Liver (tissue), 9 donors: ENCODE data around the gene NTM. TPM values are rescaled to one million over a fixed set of nuclear protein-coding genes. Genes with fewer than 3 reads are reported as not detected.

ENCODE experiments used
- DNase-seq: peaks from one replicate; pipeline ENCODE4 v3.0.0-alpha.2; 2017; ENCODE audit warnings: low spot score
- H3K27ac ChIP-seq, 2 donors: one replicate each; pipeline ENCODE4 v1.7.0; 2013; ENCODE audit warnings: inconsistent platforms in 2 of 2, low read length in 2 of 2, control low read depth in 1 of 2, low read depth in 1 of 2, mild to moderate bottlenecking in 1 of 2
- H3K27me3 ChIP-seq, 4 donors: one replicate each; pipeline versions ENCODE4 v1.6.1 to v1.7.0; 2013; ENCODE audit warnings: low read length in 3 of 4, inconsistent platforms in 1 of 4, mild to moderate bottlenecking in 1 of 4, moderate library complexity in 1 of 4; ENCODE audit not compliant: control insufficient read depth in 4 of 4, insufficient read depth in 4 of 4
- H3K36me3 ChIP-seq, 4 donors: one replicate each; pipeline versions ENCODE4 v1.6.1 to v1.7.0; 2013; ENCODE audit warnings: low read length in 3 of 4, mild to moderate bottlenecking in 3 of 4, low read depth in 1 of 4, moderate library complexity in 1 of 4; ENCODE audit not compliant: control insufficient read depth in 4 of 4, insufficient read depth in 3 of 4
- H3K4me1 ChIP-seq, 4 donors: one replicate each; pipeline versions ENCODE4 v1.6.1 to v1.7.0; 2013; ENCODE audit warnings: low read length in 3 of 4, mild to moderate bottlenecking in 3 of 4, moderate library complexity in 1 of 4; ENCODE audit not compliant: control insufficient read depth in 4 of 4, insufficient read depth in 4 of 4
- H3K4me3 ChIP-seq, 3 donors: one replicate each; pipeline versions ENCODE4 v1.6.1 to v1.7.0; 2013; ENCODE audit warnings: low read length in 3 of 3, control low read depth in 1 of 3, low read depth in 1 of 3, mild to moderate bottlenecking in 1 of 3
- H3K9ac ChIP-seq, 2 donors: one replicate each; pipeline ENCODE4 v1.7.0; 2013; ENCODE audit warnings: low read length in 2 of 2, mild to moderate bottlenecking in 2 of 2, moderate library complexity in 2 of 2, control low read depth in 1 of 2, low read depth in 1 of 2
- H3K9me3 ChIP-seq, 4 donors: one replicate each; pipeline versions ENCODE4 v1.6.1 to v1.7.0; 2013; ENCODE audit warnings: low read length in 3 of 4; ENCODE audit not compliant: control insufficient read depth in 4 of 4
- ATF3 ChIP-seq: IDR thresholded peaks from 2 replicates; pipeline ENCODE4 v1.6.1; 2016; ENCODE audit warnings: antibody characterized with exemption
- EGR1 ChIP-seq, 2 donors: IDR thresholded peaks; 2 replicates each; pipeline ENCODE4 v1.6.1; 2016 to 2018; ENCODE audit warnings: antibody characterized with exemption in 2 of 2, low read depth in 2 of 2
- FOXA1 ChIP-seq: IDR thresholded peaks from 2 replicates; pipeline ENCODE4 v1.6.1; 2016; ENCODE audit warnings: antibody characterized with exemption
- FOXA2 ChIP-seq: IDR thresholded peaks from 2 replicates; pipeline ENCODE4 v1.6.1; 2016; ENCODE audit warnings: antibody characterized with exemption
- GABPA ChIP-seq, 2 donors: IDR thresholded peaks in 1 of 2; conservative IDR thresholded peaks in 1 of 2; 2 replicates each; pipeline ENCODE4 v1.6.1; 2016; ENCODE audit warnings: antibody characterized with exemption in 2 of 2, mild to moderate bottlenecking in 1 of 2, moderate library complexity in 1 of 2
- HNF4A ChIP-seq, 2 donors: conservative IDR thresholded peaks; 2 replicates each; pipeline ENCODE4 v1.6.1; 2016; ENCODE audit warnings: antibody characterized with exemption in 2 of 2, mild to moderate bottlenecking in 2 of 2
- HNF4G ChIP-seq: IDR thresholded peaks from 2 replicates; pipeline ENCODE4 v1.6.1; 2016; ENCODE audit warnings: antibody characterized with exemption
- JUND ChIP-seq, 2 donors: IDR thresholded peaks; 2 replicates each; pipeline ENCODE4 v1.6.1; 2016; ENCODE audit warnings: antibody characterized with exemption in 2 of 2
- MAX ChIP-seq: IDR thresholded peaks from 2 replicates; pipeline ENCODE4 v1.6.1; 2016; ENCODE audit warnings: antibody characterized with exemption
- NR2F2 ChIP-seq: IDR thresholded peaks from 2 replicates; pipeline ENCODE4 v1.6.1; 2016; ENCODE audit warnings: antibody characterized with exemption
- RAD21 ChIP-seq, 2 donors: IDR thresholded peaks; 2 replicates each; pipeline ENCODE4 v1.6.1; 2016; ENCODE audit warnings: antibody characterized with exemption in 2 of 2, mild to moderate bottlenecking in 2 of 2
- REST ChIP-seq: IDR thresholded peaks from 2 replicates; pipeline ENCODE4 v1.6.1; 2016; ENCODE audit warnings: antibody characterized with exemption, mild to moderate bottlenecking
- RXRA ChIP-seq, 2 donors: IDR thresholded peaks; 2 replicates each; pipeline ENCODE4 v1.6.1; 2017 to 2018; ENCODE audit warnings: antibody characterized with exemption in 2 of 2, mild to moderate bottlenecking in 1 of 2
- SP1 ChIP-seq: IDR thresholded peaks from 2 replicates; pipeline ENCODE4 v1.6.1; 2018; ENCODE audit warnings: antibody characterized with exemption, mild to moderate bottlenecking
- TAF1 ChIP-seq: conservative IDR thresholded peaks from 2 replicates; pipeline ENCODE4 v1.6.1; 2016; ENCODE audit warnings: antibody characterized with exemption, mild to moderate bottlenecking
- YY1 ChIP-seq: IDR thresholded peaks from 2 replicates; pipeline ENCODE4 v1.6.1; 2016; ENCODE audit warnings: antibody characterized with exemption, mild to moderate bottlenecking
- ZBTB33 ChIP-seq: IDR thresholded peaks from 2 replicates; pipeline ENCODE4 v1.6.1; 2016; ENCODE audit warnings: antibody characterized with exemption
- WGBS: extraction: QIAGEN DNeasy Blood & Tissue Kit; methylation state at CpG from one replicate; pipeline ENCODE4 v1.1.7; 2013; 5-methylcytosine and 5-hydroxymethylcytosine counted together
- polyA plus RNA-seq, 2 donors: library from polyadenylated mRNA; stranded (reverse) in 1 of 2; unstranded in 1 of 2; fragments of 200-250 nt in 1 of 2; fragments of >200 nt in 1 of 2; fragmentation: Nextera tagmentation in 1 of 2; extraction: Ambion mirVana in 1 of 2; gene quantifications; one replicate each; pipeline versions ENCODE4 v1.2.1 to v1.2.3, GENCODE V29; 2013 to 2015
- total RNA-seq, 2 donors: library from RNA; depleted of rRNA; stranded (reverse); fragments of >200 nt; gene quantifications; one replicate each; pipeline ENCODE4 v1.2.3, GENCODE V29; 2014
- TF ChIP-seq, protein P1 (sequence below): fragments of 150-350 bp; IDR thresholded peaks from 2 replicates; pipeline ENCODE4 v1.5.1; 2017; ENCODE audit warnings: improper control_type of control experiment, low read depth, low read length; ENCODE audit not compliant: missing input control
- donor health status: healthy.
- donor health status: healthy.
- donor health status: healthy.
- donor health status: healthy.
- donor health status: healthy.

The NTM gene
- total and polyA plus RNA-seq, 4 donors = 0.08 to 1.1 (median 0.08) TPM; not detected in 1

GRCh38 chr11:132296946-132297610 is 926.7 kb downstream of the NTM start:
- no peak for TF ChIP-seq ATF3
- no peak for TF ChIP-seq SP1
- no peak for TF ChIP-seq JUND (IDR thresholded peaks at IDR 0.05)
- no peak for TF ChIP-seq FOXA1
- no peak for TF ChIP-seq EGR1 (IDR thresholded peaks at IDR 0.05; ENCODE audit: low read depth in 2 of 2)
- no peak for TF ChIP-seq TAF1
- no peak for TF ChIP-seq RAD21 (IDR thresholded peaks at IDR 0.05)
- no peak for TF ChIP-seq MAX
- TF ChIP-seq NR2F2 = no peak
- no peak for TF ChIP-seq REST
- TF ChIP-seq, protein P1, sequence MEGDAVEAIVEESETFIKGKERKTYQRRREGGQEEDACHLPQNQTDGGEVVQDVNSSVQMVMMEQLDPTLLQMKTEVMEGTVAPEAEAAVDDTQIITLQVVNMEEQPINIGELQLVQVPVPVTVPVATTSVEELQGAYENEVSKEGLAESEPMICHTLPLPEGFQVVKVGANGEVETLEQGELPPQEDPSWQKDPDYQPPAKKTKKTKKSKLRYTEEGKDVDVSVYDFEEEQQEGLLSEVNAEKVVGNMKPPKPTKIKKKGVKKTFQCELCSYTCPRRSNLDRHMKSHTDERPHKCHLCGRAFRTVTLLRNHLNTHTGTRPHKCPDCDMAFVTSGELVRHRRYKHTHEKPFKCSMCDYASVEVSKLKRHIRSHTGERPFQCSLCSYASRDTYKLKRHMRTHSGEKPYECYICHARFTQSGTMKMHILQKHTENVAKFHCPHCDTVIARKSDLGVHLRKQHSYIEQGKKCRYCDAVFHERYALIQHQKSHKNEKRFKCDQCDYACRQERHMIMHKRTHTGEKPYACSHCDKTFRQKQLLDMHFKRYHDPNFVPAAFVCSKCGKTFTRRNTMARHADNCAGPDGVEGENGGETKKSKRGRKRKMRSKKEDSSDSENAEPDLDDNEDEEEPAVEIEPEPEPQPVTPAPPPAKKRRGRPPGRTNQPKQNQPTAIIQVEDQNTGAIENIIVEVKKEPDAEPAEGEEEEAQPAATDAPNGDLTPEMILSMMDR = no peak
- TF ChIP-seq HNF4G = no peak
- TF ChIP-seq GABPA (IDR thresholded peaks at IDR 0.05 in 1 of 2, conservative IDR thresholded peaks at IDR 0.05 in 1 of 2) = no peak
- no peak overlapping the region for H3K9ac ChIP-seq
- WGBS = 77% methylated on average over 3 of the region's 3 CpGs
- no peaks in the 10 kb centered on the region for H3K27me3 ChIP-seq
- H3K36me3 ChIP-seq = no peaks in the 10 kb centered on the region
- H3K27ac ChIP-seq = no peak overlapping the region
- no peaks in the 10 kb centered on the region for H3K4me1 ChIP-seq
- H3K4me3 ChIP-seq = no peak overlapping the region
- DNase-seq = no peak
- H3K9me3 ChIP-seq = no peaks in the 10 kb centered on the region

DNA sequence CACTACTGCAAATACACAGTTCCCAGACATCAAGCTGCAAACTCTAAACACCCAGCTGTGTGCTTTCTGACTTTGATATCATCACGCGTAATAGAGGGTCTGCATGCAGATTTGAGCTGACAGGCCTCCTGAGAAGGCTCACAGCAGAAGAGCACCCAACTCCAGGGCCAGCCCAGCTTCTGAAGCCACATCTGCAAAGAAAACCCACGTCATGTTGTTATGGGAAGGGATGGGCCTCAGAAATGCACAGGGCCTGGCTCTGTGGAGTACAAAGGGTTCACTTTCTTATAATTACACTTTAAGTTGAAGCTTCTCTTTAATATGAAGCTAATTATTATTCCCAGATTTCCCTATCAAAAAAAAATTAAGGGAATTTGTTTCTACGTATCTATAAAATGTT is 927.9 kb downstream of the NTM start:
- no peak overlapping the region for H3K9ac ChIP-seq
- no peaks in the 10 kb centered on the region for H3K36me3 ChIP-seq
- no peaks in the 10 kb centered on the region for H3K9me3 ChIP-seq
- H3K27ac ChIP-seq = no peak overlapping the region
- H3K4me1 ChIP-seq = no peaks in the 10 kb centered on the region
- no peak overlapping the region for H3K4me3 ChIP-seq
- DNase-seq = no peak
- 89% methylated on average over 4 of the region's 4 CpGs for WGBS
- H3K27me3 ChIP-seq = no peaks in the 10 kb centered on the region
- no peak for TF ChIP-seq NR2F2
- TF ChIP-seq YY1 = no peak
- TF ChIP-seq FOXA1 = no peak
- no peak for TF ChIP-seq SP1
- no peak for TF ChIP-seq TAF1
- no peak for TF ChIP-seq HNF4A (conservative IDR thresholded peaks at IDR 0.05)
- TF ChIP-seq JUND (IDR thresholded peaks at IDR 0.05) = no peak
- no peak for TF ChIP-seq ZBTB33
- TF ChIP-seq ATF3 = no peak
- TF ChIP-seq RAD21 (IDR thresholded peaks at IDR 0.05) = no peak
- TF ChIP-seq FOXA2 = no peak
- no peak for TF ChIP-seq GABPA (IDR thresholded peaks at IDR 0.05 in 1 of 2, conservative IDR thresholded peaks at IDR 0.05 in 1 of 2)
- no peak for TF ChIP-seq REST
- TF ChIP-seq RXRA (IDR thresholded peaks at IDR 0.05) = no peak
- no peak for TF ChIP-seq HNF4G
- TF ChIP-seq EGR1 (IDR thresholded peaks at IDR 0.05; ENCODE audit: low read depth in 2 of 2) = no peak
- TF ChIP-seq MAX = no peak
